ENCODE measurements around the gene CMTM7.

CMTM7 gene

DNA sequence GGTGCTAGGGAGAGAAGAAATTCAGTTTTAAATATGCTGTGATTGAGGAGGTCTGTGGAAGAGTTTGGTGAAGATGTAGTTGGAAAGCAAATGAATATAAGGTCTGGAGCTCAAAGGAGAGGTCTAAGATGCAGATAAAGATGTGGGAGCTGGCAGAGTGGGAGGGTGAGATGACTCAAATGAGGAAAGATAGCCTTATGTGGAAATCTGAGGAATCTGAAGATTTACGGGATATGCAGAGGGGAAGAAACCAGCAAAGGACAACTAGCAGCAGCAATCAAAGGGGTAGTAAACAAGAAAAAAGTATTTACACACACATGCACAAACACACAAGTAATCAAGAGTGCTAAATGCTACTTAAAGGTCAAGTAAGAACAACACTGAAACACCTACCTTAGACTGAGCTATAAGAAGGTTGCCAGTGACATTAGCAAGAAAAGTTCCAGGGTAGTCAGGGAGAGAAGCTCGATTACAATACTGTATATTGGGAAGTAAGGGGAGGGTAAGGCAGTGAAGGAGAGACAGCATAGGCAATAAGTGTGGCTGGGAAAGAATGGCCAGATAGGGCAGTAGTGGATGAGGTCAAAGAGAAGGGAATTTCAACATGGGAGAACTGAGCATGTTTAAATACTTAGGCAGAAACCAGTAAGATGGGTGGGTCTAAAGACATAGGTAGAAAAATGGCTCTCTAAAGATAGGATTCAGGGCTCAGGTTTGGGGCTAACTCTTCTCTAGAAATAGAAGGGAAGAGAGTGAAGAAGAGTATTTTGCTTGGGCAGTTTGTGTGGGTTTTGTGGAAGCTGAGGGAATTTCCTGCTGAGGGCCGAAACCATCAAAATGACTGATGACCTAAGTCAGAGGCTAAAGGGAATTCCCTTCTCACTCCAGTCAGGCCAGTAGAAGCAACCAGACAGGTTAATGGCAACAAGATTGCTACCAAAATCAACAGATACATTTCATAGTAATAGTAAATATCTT, 102.1 kb downstream of the CMTM7 start:
- TF ChIP-seq GATA3 (IDR thresholded peaks at IDR 0.05; ENCODE audit: low read depth, low read length) (no peak), GATA2 (IDR thresholded peaks at IDR 0.05; ENCODE audit: low read depth, low read length) (no peak)

DNA sequence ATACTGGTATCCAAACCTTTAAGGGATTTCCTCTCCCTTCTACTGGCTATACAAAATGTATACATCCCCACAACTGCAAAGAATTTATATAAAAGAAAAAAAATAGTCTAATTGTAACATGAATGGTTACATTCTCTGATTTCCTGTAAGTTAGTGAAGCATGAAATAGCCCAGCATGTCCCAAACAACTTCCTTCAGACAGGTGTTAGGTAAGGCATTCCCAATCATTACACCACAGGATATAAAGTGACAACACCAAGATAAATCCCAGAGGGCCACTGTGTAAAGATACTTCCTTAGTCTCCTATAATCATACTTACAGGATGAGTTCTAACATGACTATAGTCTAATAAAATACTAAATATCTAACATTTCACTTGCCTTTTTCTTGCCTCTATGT, 103.4 kb downstream of the CMTM7 start:
- TF ChIP-seq GATA3 (IDR thresholded peaks at IDR 0.05; ENCODE audit: low read depth, low read length) (no peak), GATA2 (IDR thresholded peaks at IDR 0.05; ENCODE audit: low read depth, low read length) (no peak)

DNA sequence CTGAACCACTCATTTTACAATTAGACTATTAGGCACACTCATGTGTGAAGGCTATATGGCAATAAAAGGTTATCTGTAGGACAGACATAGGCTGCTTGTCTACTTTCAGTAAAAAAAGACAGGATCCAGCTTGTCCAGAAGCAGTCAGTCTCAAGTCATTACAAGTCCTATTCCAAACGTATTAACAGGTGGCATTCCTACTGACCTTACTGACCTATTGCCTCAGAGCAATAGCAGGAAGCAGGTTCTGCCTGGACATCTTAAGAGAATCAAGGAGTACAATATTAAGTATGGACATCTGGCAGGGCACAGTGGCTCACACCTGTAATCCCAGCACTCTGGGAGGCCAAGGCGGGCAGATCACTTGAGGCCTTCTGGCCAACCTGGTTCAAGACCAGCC, 104.0 kb downstream of the CMTM7 start:
- no peak for TF ChIP-seq GATA2 (IDR thresholded peaks at IDR 0.05; ENCODE audit: low read depth, low read length)
- TF ChIP-seq GATA3 (IDR thresholded peaks at IDR 0.05; ENCODE audit: low read depth, low read length): no peak

DNA sequence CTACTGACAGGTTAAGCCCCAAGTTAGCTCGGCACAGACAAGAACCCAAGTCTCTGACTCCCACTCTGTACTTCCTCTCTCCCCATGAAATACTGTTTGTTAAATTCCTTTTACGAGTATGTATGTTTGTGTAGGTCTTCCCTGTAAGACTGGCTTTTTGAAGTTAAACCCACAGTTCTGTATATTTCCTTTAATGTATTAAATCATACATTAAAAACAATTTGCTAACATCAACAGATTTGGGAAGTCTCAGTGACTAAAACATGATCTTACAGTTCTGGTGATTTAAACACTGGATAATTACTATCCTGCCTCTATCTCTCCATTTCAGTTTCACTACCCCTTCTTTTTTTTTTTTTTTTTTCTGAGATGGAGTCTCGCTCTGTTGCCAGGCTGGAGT, 106.6 kb downstream of the CMTM7 start:
- TF ChIP-seq GATA2 (IDR thresholded peaks at IDR 0.05; ENCODE audit: low read depth, low read length) (no peak), GATA3 (IDR thresholded peaks at IDR 0.05; ENCODE audit: low read depth, low read length) (no peak)

DNA sequence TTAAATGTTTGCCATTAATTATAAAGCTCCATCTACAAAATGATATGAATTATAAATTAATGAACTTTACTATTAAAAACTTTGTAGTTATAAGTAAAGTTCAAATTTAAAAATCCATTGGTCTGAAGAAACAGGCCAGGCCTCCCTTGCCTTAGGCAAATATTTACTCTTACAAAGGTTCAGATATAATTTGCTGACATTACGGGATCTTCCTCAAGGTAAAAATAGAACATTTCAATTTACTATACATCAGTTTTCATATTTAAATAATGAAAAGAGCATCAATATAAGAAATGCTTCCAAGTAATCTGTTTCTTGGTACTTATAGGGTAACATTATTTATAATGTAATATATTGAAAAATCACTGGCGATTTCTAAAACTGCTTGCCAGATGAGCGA, 107.3 kb downstream of the CMTM7 start:
- TF ChIP-seq GATA3 (IDR thresholded peaks at IDR 0.05; ENCODE audit: low read depth, low read length) (no peak), GATA2 (IDR thresholded peaks at IDR 0.05; ENCODE audit: low read depth, low read length) (no peak)

DNA sequence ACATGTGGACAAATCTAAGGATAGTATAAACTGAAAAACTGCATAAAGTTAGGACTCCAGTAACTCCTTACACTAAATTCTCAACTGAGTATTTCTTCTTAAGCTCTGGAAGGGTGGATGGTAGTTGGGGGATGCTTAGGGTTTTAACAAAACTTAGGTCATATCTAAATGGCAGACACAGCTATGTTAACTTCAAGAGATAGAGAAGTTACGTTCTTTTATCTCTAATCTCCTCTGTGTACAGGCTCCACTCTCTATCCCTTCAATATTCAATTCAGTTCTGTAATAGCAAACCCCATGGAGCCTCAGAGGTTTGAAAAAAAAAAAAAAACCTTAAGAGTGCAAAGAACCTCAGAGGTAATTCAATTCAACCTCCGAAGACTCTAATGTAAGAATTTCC, 107.9 kb downstream of the CMTM7 start:
- TF ChIP-seq GATA3 (IDR thresholded peaks at IDR 0.05; ENCODE audit: low read depth, low read length) (no peak), GATA2 (IDR thresholded peaks at IDR 0.05; ENCODE audit: low read depth, low read length) (no peak)

DNA sequence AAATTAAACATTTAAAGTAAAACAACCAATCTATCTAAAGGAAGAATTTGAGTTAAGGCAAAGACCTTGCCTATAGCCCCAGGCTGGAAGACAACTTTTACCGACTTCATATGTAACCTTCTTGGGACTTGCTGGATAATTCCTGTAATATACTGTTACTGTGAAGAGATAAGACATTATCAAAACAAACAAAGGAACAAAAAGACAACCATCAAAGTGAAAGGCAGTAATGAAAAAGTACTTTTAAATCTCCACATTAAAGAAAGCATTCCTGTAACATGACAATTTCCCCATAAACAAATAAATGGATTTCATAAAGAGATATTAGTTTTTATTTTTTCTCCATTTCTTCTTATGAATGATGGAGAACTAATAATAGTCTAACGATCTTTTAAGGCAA, 108.6 kb downstream of the CMTM7 start:
- TF ChIP-seq GATA3 (IDR thresholded peaks at IDR 0.05; ENCODE audit: low read depth, low read length) (no peak), GATA2 (IDR thresholded peaks at IDR 0.05; ENCODE audit: low read depth, low read length) (no peak)

DNA sequence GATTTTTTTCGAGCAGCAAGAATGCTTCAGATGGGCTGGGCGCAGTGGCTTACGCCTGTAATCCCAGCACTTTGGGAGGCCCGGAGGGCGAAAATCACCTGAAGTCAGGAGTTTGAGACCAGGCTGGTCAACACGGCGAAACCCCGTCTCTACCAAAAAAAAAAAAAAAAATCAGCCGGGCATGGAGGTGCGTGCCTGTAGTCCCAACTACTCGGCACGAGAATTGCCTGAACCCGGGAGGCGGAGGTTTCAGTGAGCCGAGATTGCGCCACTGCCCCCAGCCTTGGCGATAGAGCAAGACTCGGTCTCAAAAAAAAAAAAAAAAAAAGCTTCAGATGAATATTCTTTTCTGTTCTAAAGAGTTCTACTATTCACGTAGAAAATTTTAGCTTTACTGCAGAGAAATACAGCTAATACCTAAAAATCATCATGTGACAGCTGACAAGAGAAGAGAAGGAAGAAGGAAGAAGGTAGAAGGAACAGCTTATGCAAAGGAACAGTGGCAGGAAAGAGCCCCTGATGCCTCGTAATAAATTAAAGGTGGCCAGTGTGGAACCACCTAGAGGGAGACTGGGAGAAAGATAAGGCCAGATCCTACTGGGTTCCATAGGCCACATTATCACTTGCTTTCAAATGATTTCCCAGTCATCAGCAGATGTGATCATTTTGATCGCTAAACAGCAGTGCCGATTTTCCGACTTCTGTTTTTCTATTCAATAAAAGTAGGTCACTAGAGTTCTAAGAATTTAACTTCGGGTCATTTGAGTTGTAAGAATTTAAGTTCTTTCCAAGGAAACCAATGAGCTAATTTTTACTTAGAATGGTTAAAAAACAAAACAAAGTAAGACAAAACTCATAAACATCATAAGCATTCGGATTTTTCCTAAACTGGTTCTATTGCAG, 109.5 kb downstream of the CMTM7 start:
- TF ChIP-seq GATA2 (IDR thresholded peaks at IDR 0.05; ENCODE audit: low read depth, low read length): no peak
- TF ChIP-seq GATA3 (IDR thresholded peaks at IDR 0.05; ENCODE audit: low read depth, low read length): no peak

DNA sequence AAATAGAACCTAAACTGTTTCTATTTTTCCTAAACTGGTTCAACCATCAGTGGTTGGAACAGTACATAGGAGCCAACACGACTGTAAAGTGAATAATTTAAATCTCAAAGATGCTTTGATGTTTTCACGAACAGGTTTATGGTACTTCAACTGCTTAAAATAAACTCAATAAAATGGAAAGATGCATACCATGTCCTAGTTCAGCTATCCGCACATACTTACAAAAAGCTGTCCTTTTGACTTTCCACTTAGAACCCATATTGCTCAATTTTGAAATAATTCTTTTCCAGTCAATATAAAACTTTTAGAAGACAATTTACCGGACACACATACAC, 110.1 kb downstream of the CMTM7 start:
- TF ChIP-seq GATA3 (IDR thresholded peaks at IDR 0.05; ENCODE audit: low read depth, low read length): no peak
- no peak for TF ChIP-seq GATA2 (IDR thresholded peaks at IDR 0.05; ENCODE audit: low read depth, low read length)

DNA sequence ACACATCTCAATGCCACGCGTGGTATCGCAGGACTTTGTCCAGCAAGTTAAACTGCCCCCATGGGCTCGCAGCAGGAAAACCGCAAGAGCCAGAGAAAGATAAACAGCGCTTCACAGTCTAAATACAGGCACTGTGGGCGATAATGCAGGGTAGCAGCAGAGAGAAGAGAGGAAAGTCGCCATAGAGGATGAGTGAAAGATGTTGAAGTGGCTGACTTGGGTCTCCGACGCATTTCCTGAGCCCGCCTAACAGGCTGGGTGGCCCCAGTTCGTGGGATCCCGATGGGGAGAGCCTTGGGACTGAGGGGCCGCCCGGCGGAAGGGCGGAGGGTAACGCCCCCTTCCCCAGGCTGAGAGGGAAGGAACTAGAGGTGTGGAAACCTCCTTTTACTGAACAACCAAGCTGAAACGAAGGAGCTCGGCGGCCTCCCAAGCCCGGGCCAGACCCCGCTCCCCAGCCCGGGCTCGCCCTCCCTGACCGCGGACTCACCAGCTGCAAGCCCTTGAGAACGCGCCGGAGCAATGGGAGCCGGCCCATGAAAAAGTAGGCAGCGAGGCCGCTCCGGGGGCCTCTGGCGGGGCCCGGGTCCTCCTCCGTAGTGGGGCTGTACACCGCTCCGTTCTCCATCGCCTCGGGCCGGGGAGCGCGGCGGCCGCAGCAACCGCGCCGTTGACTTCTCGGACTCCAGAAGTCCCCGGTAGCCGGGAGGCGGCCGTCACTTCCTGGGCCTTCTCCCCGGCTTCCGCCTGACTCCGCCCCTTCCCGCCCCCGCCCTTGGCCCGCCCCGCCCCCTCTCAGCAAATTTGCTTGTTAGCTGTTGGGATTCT, 110.7 kb downstream of the CMTM7 start, which contains the start of gene CMTM6:
Gene CMTM6, minus strand, starts transcription at position 735 of the 828 bp plus-strand sequence. Its CDS starts 107 bp downstream, at position 628.
- TF ChIP-seq GATA2 (IDR thresholded peaks at IDR 0.05; ENCODE audit: low read depth, low read length): no peak
- TF ChIP-seq GATA3 (IDR thresholded peaks at IDR 0.05; ENCODE audit: low read depth, low read length): no peak

DNA sequence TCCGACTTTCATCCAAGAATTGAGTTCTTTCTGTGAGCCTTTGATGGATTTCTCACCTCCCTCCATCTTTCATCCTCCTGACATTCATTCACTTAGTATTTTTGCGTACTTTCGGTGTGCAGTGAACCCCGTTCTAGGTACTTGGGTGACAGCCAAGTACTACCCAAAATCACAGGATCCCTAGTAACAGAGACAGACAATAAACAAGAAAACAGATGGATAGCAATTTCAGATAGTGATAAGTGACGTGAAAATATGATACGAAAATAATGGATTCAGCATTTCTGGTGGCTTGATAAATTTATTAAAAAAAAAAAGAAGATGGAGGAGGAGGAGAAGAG, 111.3 kb downstream of the CMTM7 start:
- TF ChIP-seq GATA2 (IDR thresholded peaks at IDR 0.05; ENCODE audit: low read depth, low read length) (no peak), GATA3 (IDR thresholded peaks at IDR 0.05; ENCODE audit: low read depth, low read length) (no peak)
